NCI-H2107 (cell line): Measurements from ENCODE around the gene TBX21.
"Not testable (repeated sequence)": the region's sequence is repeated elsewhere in the genome, so short reads cannot be mapped to it uniquely, and the experiment has no call there.

ENCODE experiments used
- DNase-seq: peaks from one replicate; lab custom pipeline; 2025; lab: John Stamatoyannopoulos, UW

Gene TBX21

DNA sequence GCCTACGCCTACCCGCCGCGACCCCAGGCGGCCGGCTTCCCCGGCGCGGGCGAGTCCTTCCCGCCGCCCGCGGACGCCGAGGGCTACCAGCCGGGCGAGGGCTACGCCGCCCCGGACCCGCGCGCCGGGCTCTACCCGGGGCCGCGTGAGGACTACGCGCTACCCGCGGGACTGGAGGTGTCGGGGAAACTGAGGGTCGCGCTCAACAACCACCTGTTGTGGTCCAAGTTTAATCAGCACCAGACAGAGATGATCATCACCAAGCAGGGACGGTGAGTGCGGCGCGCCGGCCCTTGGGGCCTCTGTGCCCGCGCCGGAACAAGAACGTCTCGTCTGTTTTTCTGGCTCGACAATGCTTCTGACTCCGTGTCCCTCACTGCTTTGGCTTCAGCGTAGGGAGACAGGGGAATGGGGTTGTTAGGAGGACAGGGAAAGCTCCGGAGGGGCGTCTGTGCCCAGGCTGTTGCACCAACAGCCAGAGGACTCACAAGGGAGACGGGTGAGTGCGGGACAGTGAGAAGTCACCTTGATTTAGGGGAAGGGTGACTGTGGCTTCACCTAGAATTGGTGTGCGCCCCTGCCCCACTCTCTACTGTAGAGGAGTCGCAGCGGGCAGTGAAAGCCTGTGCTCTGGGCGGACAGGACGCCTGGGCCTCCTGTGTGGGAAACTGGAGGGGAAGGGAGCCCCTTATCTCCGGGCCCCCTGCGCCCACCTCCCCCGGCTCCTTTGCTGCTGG lies 806 bp downstream of the TBX21 start:
- DNase-seq, result no peak

DNA sequence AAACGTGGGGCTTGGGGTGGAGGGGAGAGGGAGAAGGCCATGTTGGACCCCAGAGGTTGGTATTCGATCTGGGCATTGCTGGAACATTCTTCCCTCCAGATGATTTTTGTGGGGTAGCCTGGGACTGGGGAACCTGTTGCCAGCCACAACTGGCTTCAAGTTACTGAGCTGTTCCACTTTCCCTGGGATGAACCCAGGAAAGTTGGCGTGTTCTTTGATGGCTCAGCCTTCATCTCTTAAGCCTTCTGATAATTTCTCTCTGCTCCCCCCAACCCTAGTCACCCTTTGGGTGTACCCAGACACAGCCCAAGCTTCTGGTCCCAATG lies 2.1 kb downstream of the TBX21 start:
- no peak for DNase-seq

DNA sequence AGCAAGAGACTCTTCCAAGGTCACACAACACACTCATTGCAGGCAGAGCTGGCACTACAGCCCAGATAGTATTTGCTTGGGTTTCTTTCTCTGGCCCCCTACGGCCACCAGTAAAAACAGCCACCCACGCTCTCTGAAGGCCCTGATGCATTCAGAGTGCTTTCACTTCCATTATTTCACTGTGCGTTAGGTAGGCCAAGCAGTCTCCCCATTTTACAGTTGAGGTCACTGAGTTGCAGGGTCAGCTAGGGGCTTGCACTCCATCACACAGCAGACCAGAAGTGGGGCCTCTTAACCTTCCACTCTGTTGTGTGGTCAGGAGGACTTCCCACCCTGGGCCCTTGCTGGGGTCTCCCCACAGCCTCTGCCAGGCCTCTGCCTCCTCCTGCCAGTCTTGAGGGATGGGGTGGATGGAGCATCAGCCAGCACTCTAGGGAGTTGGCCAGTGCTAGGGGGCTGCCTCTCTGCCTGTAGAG lies 2.5 kb downstream of the TBX21 start:
- DNase-seq, result no peak

DNA sequence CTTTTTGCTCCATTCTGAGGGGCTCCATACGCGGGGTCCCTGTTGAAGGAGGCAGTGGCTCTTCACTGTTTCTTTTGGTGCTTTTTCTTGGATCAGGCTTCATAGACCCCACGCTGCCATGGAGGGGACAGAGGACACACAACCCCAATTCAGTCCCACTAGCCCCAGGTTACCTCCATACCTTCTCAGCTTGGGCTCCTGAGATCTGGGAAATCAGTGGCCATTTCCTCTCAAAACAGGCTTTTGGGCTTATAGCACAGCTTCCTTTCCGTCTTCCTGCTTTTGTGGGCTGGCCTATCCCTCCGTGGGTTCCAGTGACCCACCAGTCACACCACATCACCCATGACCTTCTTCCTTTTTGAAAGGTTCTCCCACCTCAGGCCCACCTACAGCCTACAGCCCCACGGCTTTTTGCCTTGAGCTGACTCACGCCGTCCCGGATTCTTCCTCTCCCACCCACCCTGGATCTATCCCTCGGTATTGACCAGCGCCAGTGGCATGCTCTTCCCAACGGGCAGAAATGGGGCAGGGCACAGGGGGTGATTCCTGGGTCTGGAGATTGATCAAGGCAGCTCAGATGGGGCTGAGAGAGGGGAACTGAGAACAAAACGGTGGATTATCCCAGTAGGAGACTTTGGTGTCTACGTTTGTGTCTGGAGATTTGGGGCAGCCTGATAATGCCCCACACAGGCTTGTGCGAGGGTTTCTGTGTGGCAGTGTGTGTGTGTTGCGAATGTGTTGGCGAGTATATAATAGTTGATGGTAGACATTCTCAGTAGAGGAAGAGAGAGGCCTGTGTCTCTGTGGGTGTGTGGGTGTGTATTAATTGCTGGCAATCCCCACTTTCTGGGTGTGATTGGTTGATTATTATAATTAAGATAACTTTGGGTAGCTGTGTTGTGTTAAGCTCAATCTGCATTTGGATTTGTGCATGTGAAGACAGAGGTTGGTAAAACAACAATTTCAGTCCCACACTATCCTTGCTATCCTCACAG lies 3.8 kb downstream of the TBX21 start:
- no peak for DNase-seq

DNA sequence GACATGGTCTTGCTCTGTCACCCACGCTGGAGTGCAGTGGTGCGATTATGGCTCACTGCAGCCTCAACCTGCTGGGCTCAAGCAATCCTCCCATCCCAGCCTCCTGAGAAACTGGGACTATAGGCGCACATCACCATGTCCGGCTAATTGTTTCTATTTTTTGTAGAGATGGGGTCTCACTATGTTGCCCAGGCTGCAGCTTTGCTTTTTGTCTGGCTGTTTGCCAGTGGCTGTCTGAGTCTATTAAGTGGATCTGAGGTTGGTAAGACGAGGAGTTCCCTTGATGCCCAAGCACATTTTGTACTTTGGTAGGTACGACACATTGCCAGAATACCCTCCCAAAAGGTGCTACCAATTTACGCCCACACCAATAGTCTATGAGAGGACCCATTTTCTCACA lies 5.1 kb downstream of the TBX21 start:
- DNase-seq, result no peak

DNA sequence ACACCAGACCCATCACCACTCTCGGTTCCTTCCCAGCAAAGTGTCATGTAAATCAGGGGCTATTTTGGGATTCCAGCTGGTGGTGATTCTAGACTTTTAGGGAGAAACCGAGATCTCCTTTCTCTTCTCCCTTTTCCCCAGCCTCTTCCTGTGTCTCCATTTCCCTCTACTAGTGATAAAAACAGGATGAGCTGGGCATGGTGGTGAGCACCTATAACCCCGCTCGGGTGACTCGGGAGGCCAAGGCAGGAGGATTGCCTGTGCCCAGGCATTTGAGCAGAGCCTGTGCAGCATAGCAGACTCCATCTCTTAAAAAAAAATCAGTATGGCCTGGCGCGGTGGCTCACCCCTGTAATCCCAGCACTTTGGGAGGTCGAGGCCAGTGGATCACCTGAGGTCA lies 6.1 kb downstream of the TBX21 start:
- DNase-seq, result no peak

DNA sequence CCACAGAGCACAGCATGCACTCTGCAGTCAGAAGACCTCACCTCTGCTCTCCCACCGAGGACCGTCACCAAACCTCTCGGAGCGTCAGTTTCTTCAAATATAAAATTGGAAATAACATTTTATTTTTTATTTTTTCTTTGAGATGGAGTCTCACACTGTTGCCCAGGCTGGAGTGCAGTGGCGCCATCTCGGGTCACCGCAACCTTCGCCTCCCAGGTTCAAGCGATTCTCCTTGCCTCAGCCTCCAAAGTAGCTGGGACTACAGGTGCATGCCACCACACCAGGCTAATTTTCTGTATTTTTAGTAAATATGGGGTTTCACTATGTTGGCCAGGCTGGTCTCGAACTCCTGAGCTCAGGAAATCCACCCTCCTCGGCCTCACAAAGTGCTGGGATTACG lies 6.9 kb downstream of the TBX21 start:
- DNase-seq, result not testable (repeated sequence)

DNA sequence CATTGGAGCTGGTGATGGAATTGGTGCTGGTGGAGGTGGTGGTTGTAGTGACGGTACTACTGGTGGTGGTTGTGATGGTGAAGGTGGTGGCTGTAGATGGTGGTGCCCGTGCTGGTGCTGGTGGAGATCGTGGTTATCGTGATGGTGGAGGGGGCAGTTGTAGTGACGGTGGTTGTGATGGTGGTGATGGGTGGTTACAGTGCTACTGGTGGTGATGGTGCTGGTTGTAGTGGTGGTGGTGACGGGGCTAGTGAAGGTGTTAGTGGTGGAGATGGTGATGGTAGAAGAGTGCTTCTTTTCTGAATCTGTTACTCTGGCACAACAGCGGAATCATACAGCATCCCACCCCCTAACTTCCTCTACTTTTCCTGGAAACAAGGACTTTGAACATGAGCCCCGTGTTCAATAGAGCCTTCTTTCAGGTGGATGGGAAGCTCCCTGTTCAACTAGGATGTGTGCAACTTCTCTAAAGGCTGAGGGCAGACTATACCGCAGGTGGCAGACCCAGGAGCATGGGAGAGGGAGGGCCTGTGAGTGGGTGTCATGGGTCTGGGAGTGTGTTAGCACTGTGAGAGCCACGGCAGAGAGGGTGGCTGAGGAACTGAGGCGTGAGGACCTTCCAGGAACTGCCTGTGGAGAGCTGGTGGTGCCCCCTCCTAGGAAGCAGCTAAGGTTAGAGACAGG lies 8.2 kb downstream of the TBX21 start:
- no peak for DNase-seq

DNA sequence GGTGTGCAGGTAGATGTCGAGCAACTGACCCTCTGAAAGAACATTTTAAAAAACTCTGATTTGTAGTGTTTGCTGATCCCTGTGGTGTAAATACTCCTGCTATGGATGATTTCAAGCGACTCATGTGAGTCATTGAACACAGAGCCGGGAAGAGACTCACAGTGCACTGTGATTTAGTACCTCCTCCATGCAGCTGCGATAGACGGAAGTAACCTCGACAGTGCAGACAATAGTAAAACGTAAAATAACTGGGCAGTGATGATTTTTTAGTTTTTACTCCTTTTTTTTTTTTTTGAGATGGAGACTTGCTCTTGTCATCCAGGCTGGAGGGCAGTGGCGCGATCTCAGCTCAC lies 8.7 kb downstream of the TBX21 start:
- no peak for DNase-seq

DNA sequence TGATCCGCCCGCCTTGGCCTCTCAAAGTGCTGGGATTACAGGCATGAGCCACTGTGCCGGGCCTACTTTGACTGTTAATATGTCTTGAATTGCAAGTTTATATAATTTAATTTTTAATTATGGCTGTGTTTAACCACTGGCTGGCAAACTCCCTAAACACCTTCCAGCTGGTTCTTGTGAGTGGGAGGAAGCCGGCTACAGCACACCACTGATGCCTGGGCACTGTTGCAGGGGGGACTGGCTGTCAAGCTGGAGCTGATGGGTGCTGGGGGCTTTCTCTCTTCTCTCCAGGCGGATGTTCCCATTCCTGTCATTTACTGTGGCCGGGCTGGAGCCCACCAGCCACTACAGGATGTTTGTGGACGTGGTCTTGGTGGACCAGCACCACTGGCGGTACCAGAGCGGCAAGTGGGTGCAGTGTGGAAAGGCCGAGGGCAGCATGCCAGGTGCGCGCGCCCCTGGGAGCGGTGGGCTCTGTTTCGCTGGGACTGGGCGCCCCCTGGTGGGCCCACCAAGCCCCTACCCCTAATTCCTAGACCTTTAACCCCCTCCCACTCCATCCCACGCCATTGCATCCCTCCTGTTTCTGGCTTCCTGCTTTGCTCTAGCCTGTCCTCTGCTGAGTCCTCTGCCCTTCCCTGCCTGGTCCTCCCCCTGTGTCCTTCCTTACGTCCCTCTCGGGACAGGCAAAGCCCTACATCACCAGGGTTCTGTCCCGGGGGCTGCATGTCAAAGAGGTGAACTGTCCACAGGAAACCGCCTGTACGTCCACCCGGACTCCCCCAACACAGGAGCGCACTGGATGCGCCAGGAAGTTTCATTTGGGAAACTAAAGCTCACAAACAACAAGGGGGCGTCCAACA lies 9.5 kb downstream of the TBX21 start:
- no peak for DNase-seq

DNA sequence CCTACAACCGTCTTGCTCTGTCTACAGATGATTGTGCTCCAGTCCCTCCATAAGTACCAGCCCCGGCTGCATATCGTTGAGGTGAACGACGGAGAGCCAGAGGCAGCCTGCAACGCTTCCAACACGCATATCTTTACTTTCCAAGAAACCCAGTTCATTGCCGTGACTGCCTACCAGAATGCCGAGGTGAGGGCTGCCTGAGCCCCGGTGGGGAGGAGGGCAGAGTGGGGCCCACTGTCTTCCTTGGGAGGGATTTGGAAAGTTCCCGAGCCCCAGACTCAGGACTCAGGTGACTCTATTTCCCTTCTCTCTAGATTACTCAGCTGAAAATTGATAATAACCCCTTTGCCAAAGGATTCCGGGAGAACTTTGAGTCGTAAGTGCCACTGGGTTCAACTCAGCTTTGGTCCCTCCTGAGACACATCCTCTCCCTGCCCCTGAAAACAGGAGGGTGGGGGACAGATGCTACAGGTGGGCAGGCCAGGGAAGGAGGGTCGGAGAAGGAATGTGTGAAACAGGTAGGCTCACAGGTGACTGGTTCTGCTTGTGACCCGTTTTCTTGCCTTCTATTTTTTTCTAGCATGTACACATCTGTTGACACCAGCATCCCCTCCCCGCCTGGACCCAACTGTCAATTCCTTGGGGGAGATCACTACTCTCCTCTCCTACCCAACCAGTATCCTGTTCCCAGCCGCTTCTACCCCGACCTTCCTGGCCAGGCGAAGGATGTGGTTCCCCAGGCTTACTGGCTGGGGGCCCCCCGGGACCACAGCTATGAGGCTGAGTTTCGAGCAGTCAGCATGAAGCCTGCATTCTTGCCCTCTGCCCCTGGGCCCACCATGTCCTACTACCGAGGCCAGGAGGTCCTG lies 11.4 kb downstream of the TBX21 start:
- DNase-seq, result no peak

DNA sequence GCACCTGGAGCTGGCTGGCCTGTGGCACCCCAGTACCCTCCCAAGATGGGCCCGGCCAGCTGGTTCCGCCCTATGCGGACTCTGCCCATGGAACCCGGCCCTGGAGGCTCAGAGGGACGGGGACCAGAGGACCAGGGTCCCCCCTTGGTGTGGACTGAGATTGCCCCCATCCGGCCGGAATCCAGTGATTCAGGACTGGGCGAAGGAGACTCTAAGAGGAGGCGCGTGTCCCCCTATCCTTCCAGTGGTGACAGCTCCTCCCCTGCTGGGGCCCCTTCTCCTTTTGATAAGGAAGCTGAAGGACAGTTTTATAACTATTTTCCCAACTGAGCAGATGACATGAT lies 12.0 kb downstream of the TBX21 start:
- no peak for DNase-seq

DNA sequence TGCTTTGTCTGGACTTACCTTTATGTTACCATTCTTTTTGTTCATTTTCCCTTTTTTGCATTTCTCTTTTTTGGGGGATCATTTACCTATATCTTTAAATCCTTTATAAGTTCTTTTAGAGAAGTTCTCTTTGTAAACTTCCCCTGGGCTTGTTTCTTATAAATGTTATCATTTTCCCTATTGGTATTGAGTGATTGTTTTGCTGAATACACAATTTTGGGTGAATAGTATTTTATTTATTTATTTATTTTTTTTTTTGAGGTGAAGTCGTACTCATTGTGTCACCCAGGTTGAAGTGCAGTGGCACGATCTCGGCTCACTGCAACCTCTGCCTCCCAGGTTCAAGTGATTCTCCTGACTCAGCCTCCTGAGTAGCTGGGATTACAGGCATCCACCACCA lies 18.4 kb downstream of the TBX21 start:
- no peak for DNase-seq

DNA sequence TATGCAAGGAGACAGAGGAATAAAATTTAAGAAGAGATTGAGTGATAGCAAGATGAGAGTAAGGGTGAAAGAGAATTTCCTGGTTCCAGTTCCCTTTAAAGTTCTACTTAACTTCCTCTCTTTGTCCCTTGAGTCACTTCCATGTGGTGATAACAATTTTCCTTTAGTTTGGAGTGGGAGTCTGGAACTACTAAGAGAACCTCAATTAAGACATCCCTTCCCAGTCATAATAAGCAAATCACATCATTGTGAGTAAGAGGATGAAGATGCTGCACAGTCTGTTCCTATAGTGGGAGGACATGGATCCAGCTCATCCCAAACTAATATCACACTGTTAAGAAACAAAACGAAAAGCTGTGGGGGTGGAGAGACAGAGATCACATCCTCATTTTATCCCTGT lies 24.4 kb downstream of the TBX21 start:
- DNase-seq, result no peak

DNA sequence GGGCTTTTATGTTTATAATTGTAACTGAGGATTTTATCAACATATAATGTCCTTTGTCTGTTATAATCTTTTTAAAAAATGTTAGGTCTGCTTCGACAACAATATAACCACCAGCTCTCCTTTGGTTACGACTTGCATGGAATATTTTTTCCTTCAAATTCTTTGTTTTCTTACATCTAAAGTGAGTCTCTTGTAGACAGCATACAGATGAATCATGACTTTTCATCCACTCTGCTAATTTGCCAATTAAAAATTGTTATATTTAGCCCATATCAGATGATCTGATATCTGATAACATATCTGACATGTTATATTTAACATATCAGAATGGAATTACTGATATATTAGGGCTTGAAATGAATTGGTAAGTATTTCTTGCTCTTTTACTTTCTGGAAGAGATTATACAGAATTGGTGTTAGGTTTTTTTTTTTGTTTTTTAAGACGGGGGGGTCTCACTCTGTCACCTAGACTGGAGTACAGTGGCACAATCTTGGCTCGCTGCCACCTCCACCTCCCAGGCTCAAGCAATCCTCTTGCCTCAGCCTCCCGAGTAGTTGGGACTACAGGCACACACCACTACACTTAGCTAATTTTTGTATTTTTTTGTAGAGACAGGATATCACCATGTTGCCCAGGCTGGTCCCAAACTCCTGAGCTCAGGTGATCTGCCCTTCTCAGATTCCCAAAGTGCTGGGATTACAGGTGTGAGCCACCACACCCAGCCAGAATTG lies 27.5 kb downstream of the TBX21 start:
- DNase-seq, result no peak

DNA sequence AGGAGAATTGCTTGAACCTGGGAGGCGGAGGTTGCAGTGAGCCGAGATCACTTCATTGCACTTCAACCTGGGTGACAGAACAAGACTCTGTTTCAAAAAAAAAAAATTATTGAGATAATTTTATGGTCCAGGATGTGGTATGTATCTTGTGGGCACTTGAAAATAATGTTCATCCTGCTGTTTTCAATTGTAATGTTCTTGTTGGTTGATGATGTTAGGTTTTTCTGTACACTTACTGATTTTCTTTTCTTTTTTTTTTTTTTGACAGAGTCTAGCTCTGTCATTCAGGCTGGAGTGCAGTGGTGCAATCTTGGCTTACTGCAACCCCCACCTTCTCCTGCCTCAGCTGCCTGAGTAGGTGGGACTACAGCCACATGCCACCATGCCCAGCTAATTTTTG lies 29.7 kb downstream of the TBX21 start:
- no peak for DNase-seq

DNA sequence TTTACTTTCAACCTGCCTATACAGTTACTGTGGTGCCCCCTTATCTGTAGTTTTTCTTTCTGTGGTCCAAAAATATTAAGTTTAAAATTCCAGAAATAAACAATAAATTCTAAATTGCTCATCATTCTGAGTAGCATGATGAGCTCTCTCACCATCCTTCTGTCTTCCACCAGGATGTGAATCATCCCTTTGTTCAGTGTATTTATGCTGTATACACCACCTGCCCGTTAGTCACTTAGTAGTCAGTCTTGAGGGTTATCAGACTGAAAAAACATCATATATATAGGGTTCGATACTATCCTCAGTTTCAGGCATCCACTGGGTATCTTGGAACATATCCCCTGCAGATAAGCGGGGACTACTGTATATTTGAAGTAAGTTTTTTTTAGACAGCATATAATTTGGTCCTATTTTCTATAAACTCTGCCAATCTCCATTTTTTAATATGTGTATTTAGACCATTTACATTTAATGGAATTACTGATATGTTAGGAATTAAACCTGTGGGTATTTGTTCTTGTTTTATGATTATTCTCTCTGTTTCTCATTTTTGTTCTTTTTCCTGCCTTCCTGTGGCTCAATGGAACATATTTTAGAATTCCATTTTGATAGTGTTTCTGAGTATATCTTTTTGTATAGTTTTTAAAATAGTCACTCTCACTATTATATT lies 31.0 kb downstream of the TBX21 start:
- no peak for DNase-seq

DNA sequence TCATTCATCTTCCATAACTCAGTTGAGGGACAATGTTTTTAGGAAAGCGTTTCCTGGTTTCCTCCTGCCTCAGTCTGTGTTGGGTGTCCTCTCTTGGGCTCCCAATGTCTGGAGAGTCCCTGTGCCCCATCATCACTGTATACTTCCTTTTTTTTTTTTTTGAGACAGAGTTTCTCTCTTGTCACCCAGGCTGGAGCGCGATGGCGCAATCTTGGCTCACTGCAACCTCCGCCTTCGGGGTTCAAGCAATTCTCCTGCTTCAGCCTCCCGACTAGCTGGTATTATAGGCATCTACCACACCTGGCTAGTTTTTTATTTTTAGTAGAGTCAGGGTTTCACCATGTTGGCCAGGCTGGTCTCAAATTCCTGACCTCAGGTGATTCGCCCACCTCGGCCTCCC lies 40.6 kb downstream of the TBX21 start:
- DNase-seq, result not testable (repeated sequence)

DNA sequence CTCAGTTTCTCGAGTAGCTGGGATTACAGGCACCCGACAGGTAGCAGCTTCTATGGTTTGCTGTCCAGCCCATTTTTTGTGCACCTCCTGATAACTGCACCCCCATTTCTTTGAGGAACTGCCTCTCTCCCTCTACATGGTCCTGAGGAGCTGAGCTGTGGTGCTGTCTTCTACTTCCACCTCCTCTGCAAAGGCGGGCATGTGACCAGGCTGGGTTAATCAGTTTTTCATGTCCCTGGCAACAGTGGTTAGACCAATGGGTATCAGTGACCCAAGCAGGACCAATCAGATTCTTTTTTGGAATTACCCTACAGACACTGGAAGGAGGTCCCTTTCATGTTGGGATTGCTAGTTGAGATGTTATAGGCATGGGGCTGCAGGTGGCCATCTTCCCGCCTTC lies 41.3 kb downstream of the TBX21 start:
- no peak for DNase-seq
